CMK (cell line): ENCODE data around the gene RAB33B.
"Not testable (repeated sequence)": the region's sequence is repeated elsewhere in the genome, so short reads cannot be mapped to it uniquely, and the experiment has no call there.

ENCODE experiments used
- DNase-seq: peaks from one replicate; pipeline ENCODE4 v3.0.0-alpha.2; 2010; ENCODE audit warnings: low read depth

Gene RAB33B

GRCh38 chr4:139464512-139464911 lies 10.6 kb downstream of the RAB33B start:
- not testable (repeated sequence) for DNase-seq

- no peak for DNase-seq
Observed at GRCh38 chr4:139465922-139466321, 12.0 kb downstream of the RAB33B start.

- DNase-seq: not testable (repeated sequence)
Observed at GRCh38 chr4:139468756-139469155, 14.8 kb downstream of the RAB33B start.

GRCh38 chr4:139469216-139469615 lies 15.3 kb downstream of the RAB33B start:
- DNase-seq: no peak

- no peak for DNase-seq
Observed at GRCh38 chr4:139469869-139470268, 15.9 kb downstream of the RAB33B start.

- DNase-seq: no peak
Observed at GRCh38 chr4:139470295-139470694, 16.4 kb downstream of the RAB33B start.

GRCh38 chr4:139470997-139471665 lies 17.2 kb downstream of the RAB33B start:
- DNase-seq: no peak

GRCh38 chr4:139472852-139473251 lies 18.9 kb downstream of the RAB33B start:
- DNase-seq: no peak

GRCh38 chr4:139476363-139476762 lies 22.4 kb downstream of the RAB33B start:
- DNase-seq: no peak

- no peak for DNase-seq
Observed at GRCh38 chr4:139481465-139481864, 27.5 kb downstream of the RAB33B start.

GRCh38 chr4:139483000-139483399 lies 29.1 kb downstream of the RAB33B start:
- no peak for DNase-seq

- no peak for DNase-seq
Observed at GRCh38 chr4:139484783-139485311, 30.9 kb downstream of the RAB33B start.

- DNase-seq: no peak
Observed at GRCh38 chr4:139488442-139488841, 34.5 kb downstream of the RAB33B start.

GRCh38 chr4:139489638-139490037 lies 35.7 kb downstream of the RAB33B start:
- no peak for DNase-seq

- DNase-seq: no peak
Observed at GRCh38 chr4:139492429-139492828, 38.5 kb downstream of the RAB33B start.

GRCh38 chr4:139493176-139493575 lies 39.3 kb downstream of the RAB33B start:
- no peak for DNase-seq

GRCh38 chr4:139499186-139499585 lies 45.3 kb downstream of the RAB33B start:
- DNase-seq: no peak

GRCh38 chr4:139501117-139501516 lies 47.2 kb downstream of the RAB33B start:
- no peak for DNase-seq

- no peak for DNase-seq
Observed at GRCh38 chr4:139501527-139501926, 47.6 kb downstream of the RAB33B start.

- DNase-seq: no peak
Observed at GRCh38 chr4:139501927-139502899, 48.3 kb downstream of the RAB33B start.

GRCh38 chr4:139503622-139504166 lies 49.8 kb downstream of the RAB33B start:
- no peak for DNase-seq

GRCh38 chr4:139506774-139507173 lies 52.9 kb downstream of the RAB33B start:
- no peak for DNase-seq
